Measurements from ENCODE around the gene IRF2. TPM values are rescaled to one million over a fixed set of nuclear protein-coding genes. Genes with fewer than 3 reads are reported as not detected.
"Not testable (repeated sequence)": the region's sequence is repeated elsewhere in the genome, so short reads cannot be mapped to it uniquely, and the experiment has no call there.

The IRF2 gene
- polyA plus RNA-seq, 1 experiment: 28.7 TPM

DNA sequence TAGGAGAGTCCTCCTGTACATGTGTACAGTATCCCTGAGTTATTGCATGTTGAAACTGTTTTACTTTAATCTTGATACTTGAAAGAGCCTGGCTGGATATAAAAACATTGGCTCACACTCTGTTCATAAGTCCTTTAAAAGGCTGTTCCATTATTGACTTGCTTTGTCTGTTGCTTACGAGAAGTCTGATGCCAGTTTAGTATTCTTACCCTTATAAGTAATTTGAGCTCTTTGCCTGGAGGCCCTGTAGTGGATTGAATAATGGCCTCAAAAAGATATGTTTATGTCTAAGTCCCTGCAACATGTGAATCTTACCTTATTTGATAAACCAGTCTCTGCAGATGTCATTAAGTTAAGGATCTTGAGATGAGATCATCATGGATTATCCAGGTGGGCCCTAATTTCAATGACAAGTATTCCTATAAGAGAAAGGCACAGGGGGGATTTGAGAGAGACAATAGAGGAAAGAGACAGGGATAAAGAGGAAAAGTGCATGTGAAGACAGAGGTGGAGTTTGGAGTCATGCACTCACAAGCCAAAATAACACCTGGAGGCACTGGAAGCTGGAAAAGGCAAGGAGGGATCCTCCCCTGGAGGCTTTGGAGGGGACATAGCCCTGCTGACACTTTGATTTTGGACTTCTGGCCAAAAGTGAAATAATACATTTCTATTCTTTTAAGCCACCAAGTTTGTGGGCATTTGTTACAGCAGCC, 98.1 kb downstream of the IRF2 start:
- no peaks in the 10 kb centered on the region for H3K36me3 ChIP-seq (ENCODE audit: control insufficient read depth, insufficient read depth, low read length)
- CTCF ChIA-PET: interaction anchor here (0.6 kb wide), 1 partner anchor 890 kb away, joined by 3 read pairs; no protein-coding TSS in a partner anchor
- DNase-seq (ENCODE audit: low read depth): no peak
- no peaks in the 10 kb centered on the region for H3K27me3 ChIP-seq (ENCODE audit: control insufficient read depth, insufficient read depth, low read length)
- no peak overlapping the region for H3K4me3 ChIP-seq (ENCODE audit: low read depth, low read length)
- no peak for TF ChIP-seq CTCF (IDR thresholded peaks at IDR 0.05; ENCODE audit: insufficient read depth, low read depth, low read length)
- POLR2A ChIA-PET: no interaction called here

DNA sequence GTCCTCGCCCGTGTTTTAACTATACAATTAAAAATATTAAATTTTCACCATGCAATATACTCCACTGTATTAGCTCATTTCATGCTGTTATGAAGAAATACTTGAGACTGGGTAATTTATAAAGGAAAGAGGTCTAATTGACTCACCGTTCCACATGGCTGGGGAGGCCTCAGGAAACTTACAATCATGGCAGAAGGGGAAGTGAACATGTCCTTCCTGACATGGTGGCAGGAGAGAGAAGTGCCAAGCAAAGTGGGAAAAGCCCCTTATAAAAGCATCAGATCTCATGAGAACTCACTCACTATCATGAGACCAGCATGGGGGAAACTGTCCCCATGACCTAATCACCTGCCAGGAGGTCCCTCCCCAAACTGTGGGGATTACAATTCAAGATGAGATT, 98.7 kb downstream of the IRF2 start:
- CTCF ChIA-PET; H3K27me3 ChIP-seq (ENCODE audit: control insufficient read depth, insufficient read depth, low read length); POLR2A ChIA-PET; H3K4me3 ChIP-seq (ENCODE audit: low read depth, low read length); DNase-seq (ENCODE audit: low read depth); H3K36me3 ChIP-seq (ENCODE audit: control insufficient read depth, insufficient read depth, low read length): not testable (repeated sequence)

- CTCF ChIA-PET: no interaction called here
- POLR2A ChIA-PET: no interaction called here
- TF ChIP-seq CTCF (IDR thresholded peaks at IDR 0.05; ENCODE audit: insufficient read depth, low read depth, low read length): no peak
- no peak for DNase-seq (ENCODE audit: low read depth)
- no peaks in the 10 kb centered on the region for H3K36me3 ChIP-seq (ENCODE audit: control insufficient read depth, insufficient read depth, low read length)
- H3K27me3 ChIP-seq (ENCODE audit: control insufficient read depth, insufficient read depth, low read length): no peaks in the 10 kb centered on the region
- no peak overlapping the region for H3K4me3 ChIP-seq (ENCODE audit: low read depth, low read length)
These were observed 99.3 kb downstream of the IRF2 start for GRCh38 chr4:184375027-184375426.

DNA sequence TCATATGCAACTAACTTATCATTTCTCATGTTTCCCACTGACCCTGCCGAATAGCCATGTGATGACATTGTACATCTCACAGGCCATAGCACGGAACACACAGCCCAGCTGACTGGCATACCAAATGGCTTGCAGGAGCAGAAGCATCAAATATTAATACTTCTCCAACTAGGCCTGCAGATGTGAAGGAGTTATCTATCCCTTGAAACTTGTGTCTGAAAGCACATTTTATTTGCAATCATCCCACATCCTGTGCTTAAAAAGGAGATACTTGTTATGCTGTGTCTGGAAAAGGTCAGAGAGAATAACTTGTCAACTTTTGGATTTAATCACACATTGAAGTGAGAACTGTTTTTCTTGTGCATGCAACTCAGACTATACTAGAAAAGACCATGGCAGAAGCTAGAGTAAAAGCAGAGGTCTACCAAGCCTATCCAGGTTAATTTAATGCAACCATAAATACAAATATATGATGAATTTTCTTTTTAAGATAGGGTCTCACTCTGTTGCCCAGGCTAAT, 100.4 kb downstream of the IRF2 start:
- no peak overlapping the region for H3K4me3 ChIP-seq (ENCODE audit: low read depth, low read length)
- H3K36me3 ChIP-seq (ENCODE audit: control insufficient read depth, insufficient read depth, low read length): no peaks in the 10 kb centered on the region
- H3K27me3 ChIP-seq (ENCODE audit: control insufficient read depth, insufficient read depth, low read length): no peaks in the 10 kb centered on the region
- ChIA-PET CTCF (no interaction called here), POLR2A (no interaction called here)
- no peak for TF ChIP-seq CTCF (IDR thresholded peaks at IDR 0.05; ENCODE audit: insufficient read depth, low read depth, low read length)
- no peak for DNase-seq (ENCODE audit: low read depth)

DNA sequence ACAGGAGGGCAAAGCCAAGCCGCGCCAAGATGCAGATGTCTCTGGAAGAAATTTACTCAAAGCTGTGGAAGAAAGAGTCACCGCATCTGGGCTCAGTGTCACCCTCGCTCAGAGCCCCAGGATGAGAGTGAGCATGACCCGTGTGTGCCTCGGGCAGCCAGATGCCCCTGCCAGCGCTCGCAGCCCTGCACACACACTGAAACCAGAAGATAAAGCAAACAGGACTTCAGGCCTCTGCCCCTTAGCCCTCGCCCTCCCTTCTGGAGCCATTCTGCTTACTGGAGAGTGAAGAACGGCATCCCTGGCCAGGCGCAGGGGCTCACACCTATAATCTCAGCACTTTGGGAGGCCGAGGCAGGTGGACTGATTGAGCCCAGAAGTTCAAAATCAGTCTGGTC, 103.0 kb downstream of the IRF2 start:
- ChIA-PET CTCF (interaction anchor here (1.0 kb wide), 1 partner anchor 12 kb away, joined by 5 read pairs; no protein-coding TSS in a partner anchor), POLR2A (no interaction called here)
- no peak overlapping the region for H3K4me3 ChIP-seq (ENCODE audit: low read depth, low read length)
- no peak for DNase-seq (ENCODE audit: low read depth)
- no peaks in the 10 kb centered on the region for H3K27me3 ChIP-seq (ENCODE audit: control insufficient read depth, insufficient read depth, low read length)
- H3K36me3 ChIP-seq (ENCODE audit: control insufficient read depth, insufficient read depth, low read length): no peaks in the 10 kb centered on the region
- TF ChIP-seq CTCF (IDR thresholded peaks at IDR 0.05; ENCODE audit: insufficient read depth, low read depth, low read length): no peak

Measured in BJ (cell line).